TTC549 (cell line): ENCODE measurements around the gene FCRLB.
"Not testable (repeated sequence)": the region's sequence is repeated elsewhere in the genome, so short reads cannot be mapped to it uniquely, and the experiment has no call there.

ENCODE experiments used
- FAIRE-seq: peaks from 2 replicates; lab custom pipeline; 2012; peaks lifted over from hg19 to GRCh38; lab: Jason Lieb, UNC

The FCRLB gene

DNA sequence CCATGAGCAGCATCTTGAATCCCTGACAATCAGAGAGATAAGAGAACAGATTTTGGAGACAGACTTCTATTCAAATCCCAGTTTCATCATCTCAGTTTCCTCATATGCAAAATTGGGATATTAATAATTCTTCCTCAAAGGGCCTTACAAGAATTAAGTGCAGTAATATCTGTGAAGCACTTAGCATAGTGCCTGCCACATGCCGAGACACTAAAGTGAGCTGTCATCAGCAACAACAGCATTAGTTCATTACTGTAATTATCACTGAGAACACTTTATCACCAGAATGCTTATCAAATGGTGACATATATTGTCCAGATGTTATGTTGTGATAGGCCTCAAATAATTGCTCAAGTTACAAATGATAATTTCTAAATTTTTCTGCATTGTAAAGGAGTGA, 922 bp upstream of the FCRLB start:
- FAIRE-seq: no peak

DNA sequence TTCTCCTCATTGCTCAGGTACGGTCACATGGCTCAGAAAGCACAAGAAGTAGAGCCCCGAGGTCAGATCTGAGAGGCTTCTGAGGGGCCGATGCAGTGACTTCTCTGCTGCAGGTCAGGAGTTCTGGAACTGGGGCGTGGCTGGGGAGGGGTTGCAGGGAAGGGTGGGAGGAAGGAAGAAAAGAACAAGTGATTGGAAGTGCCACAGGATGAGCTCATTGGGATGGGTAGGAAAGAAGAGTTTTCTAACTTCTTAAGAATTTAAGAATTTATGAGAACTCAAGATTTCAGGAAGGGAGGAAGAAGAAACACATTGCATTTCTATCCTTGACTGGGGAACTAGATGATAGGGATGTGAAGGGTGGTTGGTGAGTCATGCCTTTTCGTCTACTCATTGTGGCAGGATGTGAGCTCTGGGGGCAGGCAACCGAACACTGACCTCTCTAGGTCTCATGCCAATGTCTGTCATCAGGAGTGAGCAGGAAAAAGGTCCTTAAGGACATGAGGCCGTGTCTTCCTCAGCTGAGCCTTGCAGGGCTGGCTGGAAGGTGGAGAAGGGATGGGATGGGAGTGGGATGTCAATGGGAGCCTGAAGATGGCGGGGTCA, 497 bp downstream of the FCRLB start:
- FAIRE-seq: no peak

DNA sequence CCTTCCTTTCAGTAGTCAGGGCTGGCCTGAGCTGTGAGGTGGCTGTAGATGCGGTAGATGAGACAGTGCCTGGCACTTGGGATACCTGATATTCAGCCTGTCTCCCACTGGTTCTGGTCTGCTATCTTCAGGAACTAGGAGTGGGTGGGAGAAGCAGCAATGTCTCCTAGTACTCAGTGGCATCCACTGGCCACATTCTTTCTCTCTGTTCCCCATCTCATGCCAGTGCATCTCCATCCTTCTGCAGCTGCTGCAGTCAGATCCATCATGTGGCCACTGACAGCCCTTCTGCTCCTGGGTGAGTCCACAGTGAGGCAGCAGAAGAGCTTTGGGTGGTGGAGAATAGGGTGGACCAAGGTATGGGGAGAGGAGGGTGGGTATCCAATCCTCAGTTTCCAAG, 1.1 kb downstream of the FCRLB start:
- no peak for FAIRE-seq

DNA sequence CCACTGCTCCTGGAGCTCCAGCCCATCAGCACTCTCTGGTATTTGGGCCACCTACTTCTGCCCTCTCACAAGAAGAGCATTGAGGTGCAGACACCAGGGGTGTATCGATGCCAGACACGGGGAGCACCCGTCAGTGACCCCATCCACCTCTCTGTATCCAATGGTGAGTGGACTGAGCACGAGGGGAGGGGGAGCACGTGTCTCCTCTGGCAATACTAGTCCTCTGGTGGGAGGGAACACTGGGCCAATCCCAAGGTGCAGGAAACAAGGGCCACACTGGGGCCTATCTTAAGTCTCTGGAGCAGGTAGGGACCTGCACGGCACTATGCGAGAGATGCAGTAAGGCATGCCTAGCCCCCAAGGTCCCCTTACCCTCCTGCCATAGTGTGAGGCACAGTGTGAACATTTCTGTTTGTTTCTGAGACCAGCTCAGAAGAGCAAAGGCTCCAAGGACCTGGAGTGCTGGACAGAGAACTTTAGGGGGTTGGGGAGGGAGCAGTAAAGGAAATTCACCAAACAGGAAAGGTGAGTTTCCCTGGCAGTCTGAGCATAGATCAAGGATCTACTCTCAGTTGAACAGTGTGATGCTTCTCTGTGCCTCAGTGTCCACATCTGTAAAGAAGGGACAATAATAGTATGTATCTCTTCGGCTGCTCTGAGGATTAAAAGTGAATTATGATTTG, 2.3 kb downstream of the FCRLB start:
- no peak for FAIRE-seq

DNA sequence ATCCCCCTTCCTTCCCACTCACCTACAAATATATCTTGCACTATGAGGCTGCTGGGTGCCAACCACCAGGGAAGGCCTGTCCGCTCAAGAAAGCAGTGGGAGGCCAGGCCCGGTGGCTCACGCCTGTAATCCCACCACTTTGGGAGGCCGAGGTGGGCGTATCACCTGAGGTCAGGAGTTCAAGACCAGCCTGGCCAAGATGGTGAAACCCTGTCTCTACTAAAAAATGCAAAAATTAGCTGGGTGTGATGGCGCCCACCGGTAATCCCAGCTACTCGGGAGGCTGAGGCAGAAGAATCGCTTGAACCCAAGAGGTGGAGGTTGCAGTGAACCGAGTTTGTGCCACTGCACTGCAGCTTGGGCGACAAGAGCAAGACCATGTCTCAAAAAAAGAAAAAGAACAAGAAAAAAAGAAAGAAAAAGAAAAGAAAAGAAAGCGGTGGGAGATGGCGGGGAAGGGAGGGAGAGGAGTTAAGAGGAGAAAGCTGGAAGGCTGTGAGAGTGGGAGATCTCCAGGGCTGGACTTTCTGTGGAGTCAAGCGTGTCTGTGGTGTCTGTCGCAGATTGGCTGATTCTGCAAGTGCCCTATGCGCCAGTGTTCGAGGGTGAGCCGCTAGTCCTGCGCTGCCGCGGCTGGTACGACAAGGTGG, 4.0 kb downstream of the FCRLB start:
- FAIRE-seq: not testable (repeated sequence)

DNA sequence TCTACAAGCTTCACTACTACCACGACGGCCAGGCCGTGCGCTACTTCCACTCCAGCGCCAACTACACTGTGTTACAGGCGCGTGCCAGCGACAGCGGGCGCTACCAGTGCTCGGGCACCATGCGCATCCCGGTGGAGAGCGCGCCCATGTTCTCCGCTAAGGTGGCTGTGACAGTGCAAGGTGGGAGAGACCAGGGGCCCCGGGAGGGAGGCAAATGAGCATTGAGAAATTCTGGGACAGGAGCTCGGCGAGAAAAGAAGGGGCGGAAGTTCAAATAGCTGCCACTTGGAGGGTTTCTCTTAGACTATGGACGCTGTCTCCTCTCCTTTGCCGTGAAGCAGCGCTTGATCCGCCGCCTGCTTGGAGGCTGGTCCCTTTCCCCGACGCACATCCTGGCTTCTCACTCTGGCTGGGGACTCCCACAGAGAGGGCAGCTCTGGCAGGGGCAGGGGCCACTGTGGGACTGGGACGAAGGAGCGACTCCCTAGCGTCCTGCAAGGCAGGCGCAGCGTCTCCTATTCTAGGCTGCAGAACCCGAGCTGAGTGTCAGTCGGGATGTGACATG, 4.6 kb downstream of the FCRLB start:
- FAIRE-seq: no peak

DNA sequence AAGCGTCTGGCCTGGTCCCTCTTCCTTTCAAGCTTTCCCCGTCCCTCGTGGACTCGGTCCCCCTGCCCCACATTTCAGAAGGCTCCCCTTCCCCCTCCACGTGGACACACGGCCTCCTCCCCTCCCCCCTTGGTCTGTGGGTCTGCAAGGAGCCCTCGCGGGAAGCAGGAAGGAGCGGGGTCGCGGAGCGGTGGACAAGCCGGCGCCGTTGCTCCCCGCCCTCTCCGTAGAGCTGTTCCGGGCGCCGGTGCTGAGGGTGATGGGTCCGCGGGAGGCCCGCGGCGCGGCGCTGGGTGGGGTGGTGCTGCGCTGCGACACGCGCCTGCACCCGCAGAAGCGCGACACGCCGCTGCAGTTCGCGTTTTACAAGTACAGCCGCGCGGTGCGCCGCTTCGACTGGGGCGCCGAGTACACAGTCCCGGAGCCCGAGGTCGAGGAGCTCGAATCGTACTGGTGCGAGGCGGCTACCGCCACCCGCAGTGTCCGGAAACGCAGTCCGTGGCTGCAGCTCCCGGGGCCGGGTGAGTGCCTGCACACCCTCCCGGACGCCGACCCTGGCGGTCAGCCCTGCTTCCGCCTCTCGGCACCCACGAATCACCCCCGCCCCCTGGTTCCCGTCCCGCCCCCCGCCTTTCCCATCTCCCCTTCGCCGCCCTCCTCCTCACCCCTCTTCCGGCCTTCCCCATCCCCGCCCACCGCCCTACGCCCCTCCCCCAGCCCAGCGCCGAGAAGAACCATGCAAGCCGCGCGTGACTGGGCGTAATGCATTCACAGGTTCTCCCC, 5.3 kb downstream of the FCRLB start:
- FAIRE-seq: no peak

DNA sequence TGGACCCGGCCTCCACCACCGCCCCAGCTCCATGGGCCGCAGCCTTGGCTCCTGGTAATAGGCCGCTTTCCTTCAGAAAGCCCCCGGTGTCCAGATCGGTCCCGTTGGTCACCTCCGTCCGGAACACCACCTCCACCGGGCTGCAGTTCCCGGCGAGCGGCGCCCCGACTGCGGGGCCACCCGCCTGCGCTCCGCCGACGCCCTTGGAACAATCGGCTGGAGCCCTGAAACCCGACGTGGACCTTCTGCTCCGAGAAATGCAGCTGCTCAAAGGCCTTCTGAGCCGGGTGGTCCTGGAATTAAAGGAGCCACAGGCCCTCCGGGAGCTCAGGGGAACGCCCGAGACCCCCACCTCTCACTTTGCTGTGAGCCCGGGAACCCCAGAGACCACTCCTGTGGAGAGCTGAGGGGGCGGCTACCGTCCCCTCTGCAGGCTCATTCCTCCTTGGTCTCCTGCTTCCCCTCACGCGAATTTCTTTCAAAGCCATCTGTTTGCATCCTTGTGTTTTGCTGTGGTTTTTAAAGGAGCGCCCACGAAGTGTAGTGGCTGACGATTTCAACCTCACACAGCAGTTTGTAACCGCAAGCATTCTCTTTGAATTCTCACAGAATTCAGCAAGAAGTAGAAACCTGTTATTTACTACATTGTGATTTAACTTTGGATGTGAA, 6.0 kb downstream of the FCRLB start:
- no peak for FAIRE-seq

DNA sequence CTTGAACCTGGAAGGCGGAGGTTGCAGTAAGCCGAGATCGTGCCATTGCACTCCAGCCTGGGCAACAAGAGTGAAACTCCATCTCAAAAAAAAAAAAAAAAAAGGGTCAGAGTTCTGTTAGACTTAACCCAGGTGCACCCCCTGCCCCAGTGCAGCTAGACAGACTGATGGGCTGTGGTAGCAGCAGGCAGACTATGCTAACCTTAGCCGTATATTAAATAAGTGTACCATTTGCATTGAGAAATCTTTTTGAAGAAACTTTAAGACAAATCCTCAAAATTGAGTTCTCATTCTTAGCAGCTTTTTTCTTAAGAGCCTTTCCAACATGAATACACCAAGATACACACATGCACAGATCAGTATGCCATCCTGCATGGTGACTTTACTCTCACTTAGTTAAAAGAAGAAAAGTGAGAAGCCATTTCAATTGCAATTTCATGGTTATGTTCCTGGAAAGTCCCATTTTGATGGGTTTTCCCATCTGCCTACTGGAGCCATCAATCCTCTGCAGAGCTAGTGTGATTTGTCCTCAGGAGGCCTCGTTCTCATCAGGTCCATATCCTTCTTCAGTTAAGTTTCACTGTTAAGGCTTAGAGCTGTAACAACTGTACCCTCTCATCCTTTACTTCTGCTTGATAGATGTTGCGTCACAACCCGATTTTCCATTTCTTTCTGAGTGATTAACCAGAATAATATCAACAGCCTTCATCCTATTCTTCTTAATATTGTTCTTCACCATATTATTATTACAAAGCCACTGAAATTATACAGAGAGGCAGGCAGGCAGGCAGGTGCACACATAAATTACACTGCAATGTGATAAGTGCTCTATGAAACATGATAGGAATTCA, 7.3 kb downstream of the FCRLB start:
- FAIRE-seq: no peak

DNA sequence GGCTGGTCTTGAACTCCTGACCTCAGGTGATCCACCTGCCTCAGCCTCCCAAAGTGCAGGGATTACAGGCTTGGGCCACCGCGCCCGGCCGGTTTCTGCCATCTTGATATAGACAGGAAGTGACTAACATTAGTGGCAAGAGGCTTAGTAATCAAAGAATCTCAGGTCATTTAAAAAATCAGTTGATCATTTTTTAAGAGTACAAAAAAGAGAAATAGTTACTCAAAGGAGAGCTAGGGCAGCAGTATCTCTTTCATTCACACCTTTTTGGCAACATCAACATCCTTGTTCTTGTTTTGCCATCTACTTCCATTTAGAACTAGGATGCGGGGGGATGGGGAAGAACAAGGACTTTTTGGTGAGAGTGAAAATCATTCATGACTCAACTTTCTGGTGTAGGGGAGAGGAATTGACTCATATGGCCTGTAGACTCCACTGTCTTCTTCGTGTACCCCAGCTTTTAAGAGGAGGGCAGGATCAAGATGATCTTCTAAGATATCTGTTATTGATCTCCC, 8.8 kb downstream of the FCRLB start:
- FAIRE-seq: no peak

DNA sequence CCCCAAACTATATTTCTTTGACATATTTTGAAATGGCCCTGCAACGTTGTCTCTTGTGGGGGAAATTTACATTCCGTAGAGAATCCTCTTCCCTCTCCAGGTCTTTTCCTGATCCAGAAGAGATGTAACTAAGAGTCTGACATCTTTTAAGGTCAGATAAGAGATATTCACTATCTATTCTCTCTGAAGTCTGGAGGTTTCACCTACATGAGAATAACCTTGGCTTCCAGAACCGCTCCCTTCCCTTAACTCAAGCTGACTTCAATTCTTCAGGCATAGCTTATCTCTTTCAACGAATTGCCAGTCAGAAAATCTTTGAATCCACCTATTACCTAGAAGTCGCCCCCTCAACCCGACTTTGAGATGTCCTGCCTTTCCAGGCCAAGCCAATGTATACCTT, 9.9 kb downstream of the FCRLB start:
- no peak for FAIRE-seq

DNA sequence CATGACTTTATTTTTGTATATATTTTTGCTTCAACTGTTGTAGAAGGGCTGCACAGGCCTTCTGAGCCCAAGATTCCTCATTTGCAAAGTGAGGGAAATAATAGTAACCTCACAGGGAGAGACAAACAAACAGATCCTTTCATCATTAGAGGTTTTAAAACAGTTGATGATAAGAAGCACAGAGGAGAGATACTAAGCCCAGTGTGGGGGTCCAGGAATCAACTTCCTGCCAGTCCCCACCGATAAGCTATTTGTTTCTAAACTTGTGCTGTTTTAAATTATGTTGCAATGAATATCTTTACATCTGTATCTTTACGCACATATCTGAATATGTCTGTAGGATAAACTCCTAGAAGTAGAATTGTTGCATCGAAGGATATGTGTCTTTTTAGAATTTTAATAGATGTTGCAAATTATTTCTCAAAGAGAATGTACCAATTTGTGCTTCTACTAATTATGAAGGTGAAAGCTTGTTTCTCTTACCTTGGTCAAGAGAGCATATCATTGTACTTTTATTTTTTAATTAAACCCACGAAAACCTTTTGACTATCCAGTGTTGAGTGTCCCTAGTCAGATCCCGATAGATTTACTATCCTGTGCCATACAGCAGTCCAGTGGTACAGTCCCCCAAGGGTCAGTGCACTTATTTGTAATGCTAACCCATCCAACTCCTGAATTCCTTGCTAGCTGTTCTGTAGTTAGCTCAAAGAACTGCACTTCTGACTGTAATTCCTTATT, 10.8 kb downstream of the FCRLB start:
- no peak for FAIRE-seq

DNA sequence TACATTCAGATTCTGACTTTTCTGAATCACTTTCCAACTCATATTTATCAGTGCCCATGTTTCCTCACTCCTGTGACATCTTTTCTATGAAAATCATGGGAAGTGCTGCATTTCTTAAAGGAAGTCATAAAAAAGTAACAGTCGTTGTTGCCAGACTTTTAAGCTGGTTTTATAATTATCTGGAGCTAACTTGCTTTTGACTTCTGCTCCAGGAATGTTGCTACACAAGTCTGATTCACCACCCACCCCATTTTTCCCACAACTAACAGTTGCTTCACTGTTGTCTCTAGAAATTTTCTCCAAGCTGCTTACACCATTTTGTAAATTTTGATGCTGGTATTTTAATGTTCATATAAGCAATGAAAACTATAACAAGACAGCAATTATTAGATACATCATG, 12.2 kb downstream of the FCRLB start:
- FAIRE-seq: no peak

DNA sequence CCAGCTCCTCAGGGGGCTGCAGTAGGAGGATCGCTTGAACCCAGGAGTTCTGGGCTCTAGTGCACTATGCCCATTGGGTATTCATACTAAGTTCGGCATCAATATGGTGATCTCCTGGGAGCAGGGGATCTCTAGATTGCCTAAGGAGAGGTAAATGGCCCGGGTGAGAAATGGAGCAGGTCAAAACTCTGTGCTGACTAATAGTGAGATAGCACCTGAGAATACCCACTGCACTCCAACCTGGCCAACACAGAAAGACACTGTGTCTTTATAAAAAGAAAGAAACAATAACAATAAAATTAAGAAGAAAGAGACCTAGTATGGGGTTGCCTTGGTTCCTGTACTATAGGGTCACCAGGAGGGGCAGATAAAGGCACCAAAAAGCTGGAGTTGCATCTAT, 14.5 kb downstream of the FCRLB start:
- FAIRE-seq: no peak

DNA sequence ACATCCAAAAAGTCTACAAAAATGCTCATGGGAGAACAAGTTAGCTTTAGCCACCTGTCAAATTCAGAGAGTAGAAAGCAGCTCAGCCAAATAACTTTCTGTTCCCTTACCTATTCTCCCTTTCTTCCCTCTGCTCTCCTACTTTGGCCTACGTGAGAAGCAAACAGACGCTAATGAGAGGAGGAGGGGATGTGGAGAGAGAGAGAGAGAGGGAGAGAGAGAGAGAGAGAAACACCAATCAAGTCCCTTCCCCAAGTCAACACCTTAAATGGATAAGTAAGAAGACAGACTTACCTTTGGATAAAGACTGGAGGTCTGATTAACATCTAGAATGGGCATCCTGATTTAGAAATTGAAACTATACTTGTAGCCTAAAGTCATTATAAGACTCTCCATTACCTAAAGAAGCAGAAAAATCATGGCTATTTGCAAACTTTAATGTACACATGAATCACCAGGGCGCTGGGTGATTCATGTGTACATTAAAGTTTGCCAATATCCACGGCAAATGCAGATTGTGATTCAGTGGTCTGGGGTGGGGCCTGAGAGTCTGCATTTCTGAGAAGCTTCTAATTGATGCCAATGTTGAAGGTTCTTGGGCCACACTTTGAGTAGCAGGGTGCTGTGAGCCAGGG, 15.1 kb downstream of the FCRLB start:
- no peak for FAIRE-seq

DNA sequence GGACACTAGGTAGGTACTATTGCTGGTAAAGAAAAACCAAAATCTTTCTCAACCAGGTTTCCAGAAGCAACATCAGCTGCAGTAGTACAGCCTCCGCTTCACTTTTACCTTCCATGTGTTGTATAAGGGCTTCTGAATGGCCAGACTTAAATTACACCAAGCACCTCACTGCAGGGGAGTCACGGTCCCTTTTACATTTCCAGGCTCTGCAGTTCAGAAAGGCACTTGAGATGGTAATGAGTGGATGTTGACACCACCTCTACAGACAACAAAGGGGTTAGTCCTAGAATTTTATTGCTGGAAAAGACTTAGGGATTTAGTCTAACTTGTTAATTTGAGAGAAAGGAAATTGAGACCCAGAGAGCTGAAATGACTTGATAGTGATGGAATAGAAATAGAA, 16.3 kb downstream of the FCRLB start:
- FAIRE-seq: no peak

DNA sequence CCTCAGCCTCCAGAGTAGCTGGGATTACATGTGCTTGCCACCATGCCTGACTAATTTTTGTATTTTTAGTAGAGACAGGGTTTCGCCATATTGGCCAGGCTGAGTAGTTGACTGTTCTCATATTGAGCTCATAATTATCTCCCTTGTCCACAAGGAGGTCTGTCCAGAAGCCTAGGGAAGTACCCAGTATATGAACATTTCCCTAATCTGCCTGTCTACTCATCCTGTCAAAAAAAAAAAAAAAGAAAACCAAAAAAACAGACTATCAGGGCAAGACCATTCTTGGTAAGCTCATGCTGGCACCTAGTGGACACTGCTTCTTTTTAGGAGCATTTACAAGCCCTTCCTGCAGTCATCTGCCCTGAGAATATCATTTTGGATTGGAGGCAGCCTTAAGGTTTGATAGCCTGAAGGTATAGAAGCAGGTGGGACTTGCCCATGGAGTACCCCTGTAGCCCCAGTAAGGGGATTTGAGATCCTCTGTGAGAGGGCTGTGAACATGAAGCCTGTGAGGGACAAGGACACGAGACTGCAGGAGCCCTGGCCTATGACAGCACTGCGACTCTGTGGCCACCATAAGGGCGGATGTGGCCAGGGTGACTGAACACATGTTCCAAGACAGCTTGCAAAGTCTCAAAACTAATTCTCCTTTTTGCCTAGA, 17.4 kb downstream of the FCRLB start:
- FAIRE-seq: peak; percentile 91

DNA sequence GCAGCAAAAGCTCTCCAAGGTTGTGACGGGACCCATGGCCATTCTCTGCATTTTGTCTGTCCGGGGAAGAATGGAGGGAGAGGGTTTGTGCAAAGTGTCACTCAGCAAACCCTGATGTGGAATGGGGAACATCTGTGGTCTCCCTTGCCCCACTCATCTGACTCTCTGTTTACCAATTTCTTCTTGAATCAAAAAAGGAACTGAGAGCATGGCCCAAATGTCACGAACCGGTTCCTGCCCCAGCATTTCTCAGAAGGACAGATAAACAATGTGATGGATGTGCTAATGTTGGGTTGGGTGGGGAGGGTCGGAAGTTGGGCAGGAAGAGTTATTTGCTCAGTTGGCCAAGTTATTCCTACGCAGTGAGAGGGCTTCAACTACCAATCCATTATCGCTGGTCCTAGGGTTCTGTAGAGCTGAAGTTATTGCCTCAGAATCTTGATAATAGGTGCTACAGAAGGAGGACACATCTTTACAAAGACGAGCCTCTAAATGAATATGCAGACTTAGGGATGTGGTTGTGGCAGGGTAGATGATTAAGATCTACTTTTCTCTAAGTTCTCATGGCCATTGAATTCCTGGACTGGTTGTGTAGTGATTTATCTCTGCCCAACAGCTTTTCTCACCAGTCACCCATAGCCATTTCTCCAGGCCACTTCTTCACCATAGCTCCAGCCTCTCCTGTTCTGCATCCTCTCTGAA, 18.7 kb downstream of the FCRLB start:
- FAIRE-seq: no peak

DNA sequence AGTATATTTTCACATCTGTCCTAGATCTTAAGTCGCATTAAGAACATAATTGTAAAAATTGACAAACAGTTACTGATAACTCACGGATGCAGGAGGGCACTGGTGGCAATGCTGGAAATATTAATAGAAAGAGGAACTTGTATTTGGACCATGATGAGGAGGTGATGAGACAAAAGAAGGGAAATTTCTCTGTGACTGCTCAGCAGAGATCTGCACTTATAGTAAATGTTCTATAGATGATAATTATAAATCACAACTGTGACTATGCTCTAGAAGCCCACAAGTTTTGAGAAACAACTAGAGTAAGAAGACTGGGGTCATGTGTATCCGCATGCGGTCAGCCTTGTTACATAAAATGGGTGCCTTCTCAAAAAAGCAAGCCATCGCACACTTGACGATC, 19.6 kb downstream of the FCRLB start:
- no peak for FAIRE-seq
